ENCODE measurements around the gene RAB11FIP4. TPM values are rescaled to one million over a fixed set of nuclear protein-coding genes. Genes with fewer than 3 reads are reported as not detected.

Gene RAB11FIP4
- total and polyA plus RNA-seq, 2 of the 13 experiments (the other 11 are each of a cell fraction or from before 2014, with no cell fraction given): 28.0 to 89.3 TPM

- POLR2A ChIA-PET: no interaction called here
- CTCF ChIA-PET (ENCODE audit: low intra/inter-chr PET ratio, low total read pairs): no interaction called here
- TF ChIP-seq FOXK1 (CRISPR knock-in tag; IDR thresholded peaks at IDR 0.05; ENCODE audit: borderline replicate concordance, low read depth) (no peak), KLF11 (CRISPR knock-in tag; IDR thresholded peaks at IDR 0.05) (no peak)
- Histone ChIP-seq H3K9ac (ENCODE audit: insufficient read depth, low read depth, low read length) (no peak overlapping the region), H3K27ac (ENCODE audit: extremely low read length, insufficient read depth, low read length) (no peak overlapping the region), H4K20me1 (ENCODE audit: insufficient read depth, low read length) (no peaks in the 10 kb centered on the region), H3K9me3 (ENCODE audit: low read length) (no peaks in the 10 kb centered on the region), H3K27me3 (ENCODE audit: control insufficient read depth in 1 of 2, insufficient read depth in 2 of 2, low read length in 2 of 2) (peaks cover 2 to 15% of the 10 kb centered on the region in 2 experiments; a peak in 2 of 5 replicates), H3K4me2 (ENCODE audit: low read depth, low read length) (no peak overlapping the region), H3K36me3 (replicated peaks in 1 of 2; ENCODE audit: control insufficient read depth in 1 of 2, insufficient read depth in 2 of 2, low read length in 2 of 2) (no peaks in the 10 kb centered on the region), H2AFZ (ENCODE audit: low read length) (no peak overlapping the region), H3K4me1 (ENCODE audit: insufficient read depth, low read length) (peaks cover 53% of the 10 kb centered on the region), H3K79me2 (ENCODE audit: insufficient read depth, low read length) (no peaks in the 10 kb centered on the region), H3K4me3 (replicated peaks in 1 of 3; ENCODE audit: insufficient read depth in 1 of 3, low read depth in 2 of 3, low read length in 3 of 3) (no peak overlapping the region)
- in situ Hi-C loops (cut with HindIII; ENCODE audit: extremely low pct_ligation_motif_present, low pct_unique_long_range_greater_than_20kb): no loop called here
- no TSS peak for BruUV-seq (replicated peaks)
- intact Hi-C loops (cut with micrococcal nuclease; ENCODE audit: unreplicated experiment): no loop called here
- 100% methylated on average over 1 of the region's 8 CpGs for WGBS (ENCODE audit: low lambda C conversion rate)
- ATAC-seq (no peak), DNase-seq (ENCODE audit: low spot score) (no peak), FAIRE-seq (no peak)
Observed at GRCh38 chr17:31564291-31564690, 172.8 kb downstream of the RAB11FIP4 start.

DNA sequence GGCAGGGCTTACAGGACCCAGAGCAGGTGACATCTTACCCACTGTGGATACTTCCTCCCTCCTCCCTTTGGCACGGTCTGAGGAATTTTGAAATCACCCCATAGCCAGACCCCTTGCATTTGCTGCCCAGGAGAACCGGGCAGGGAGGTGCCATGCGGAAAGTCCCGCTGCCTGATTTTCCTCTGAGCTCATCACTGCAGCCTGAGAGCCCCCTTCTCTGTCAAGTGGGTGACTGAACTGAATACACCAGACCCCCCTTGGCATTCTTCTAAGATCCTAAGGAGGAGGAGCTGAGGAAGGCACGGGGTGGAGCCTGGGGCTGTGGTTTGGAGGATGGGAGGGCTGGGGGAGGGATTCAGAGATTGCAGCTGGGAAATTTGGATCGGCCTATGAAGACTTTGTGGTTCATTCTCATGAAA lies 173.4 kb downstream of the RAB11FIP4 start:
- no peak for FAIRE-seq
- H2AFZ ChIP-seq (ENCODE audit: low read length): no peak overlapping the region
- H3K36me3 ChIP-seq (replicated peaks in 1 of 2; ENCODE audit: control insufficient read depth in 1 of 2, insufficient read depth in 2 of 2, low read length in 2 of 2): no peaks in the 10 kb centered on the region
- CTCF ChIA-PET (ENCODE audit: low intra/inter-chr PET ratio, low total read pairs): no interaction called here
- H3K27ac ChIP-seq (ENCODE audit: extremely low read length, insufficient read depth, low read length): no peak overlapping the region
- intact Hi-C loops (cut with micrococcal nuclease; ENCODE audit: unreplicated experiment): no loop called here
- no peaks in the 10 kb centered on the region for H3K79me2 ChIP-seq (ENCODE audit: insufficient read depth, low read length)
- peaks cover 52% of the 10 kb centered on the region for H3K4me1 ChIP-seq (ENCODE audit: insufficient read depth, low read length)
- H3K4me3 ChIP-seq (replicated peaks in 1 of 3; ENCODE audit: insufficient read depth in 1 of 3, low read depth in 2 of 3, low read length in 3 of 3): no peak overlapping the region
- no TSS peak for BruUV-seq (replicated peaks)
- no peak for TF ChIP-seq YEATS2 (CRISPR knock-in tag; IDR thresholded peaks at IDR 0.05; ENCODE audit: borderline replicate concordance)
- TF ChIP-seq, protein P1, sequence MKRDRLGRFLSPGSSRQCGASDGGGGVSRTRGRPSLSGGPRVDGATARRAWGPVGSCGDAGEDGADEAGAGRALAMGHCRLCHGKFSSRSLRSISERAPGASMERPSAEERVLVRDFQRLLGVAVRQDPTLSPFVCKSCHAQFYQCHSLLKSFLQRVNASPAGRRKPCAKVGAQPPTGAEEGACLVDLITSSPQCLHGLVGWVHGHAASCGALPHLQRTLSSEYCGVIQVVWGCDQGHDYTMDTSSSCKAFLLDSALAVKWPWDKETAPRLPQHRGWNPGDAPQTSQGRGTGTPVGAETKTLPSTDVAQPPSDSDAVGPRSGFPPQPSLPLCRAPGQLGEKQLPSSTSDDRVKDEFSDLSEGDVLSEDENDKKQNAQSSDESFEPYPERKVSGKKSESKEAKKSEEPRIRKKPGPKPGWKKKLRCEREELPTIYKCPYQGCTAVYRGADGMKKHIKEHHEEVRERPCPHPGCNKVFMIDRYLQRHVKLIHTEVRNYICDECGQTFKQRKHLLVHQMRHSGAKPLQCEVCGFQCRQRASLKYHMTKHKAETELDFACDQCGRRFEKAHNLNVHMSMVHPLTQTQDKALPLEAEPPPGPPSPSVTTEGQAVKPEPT (CRISPR knock-in tag; IDR thresholded peaks at IDR 0.05; ENCODE audit: low read depth): no peak
- no peak for TF ChIP-seq MXD4 (CRISPR knock-in tag; IDR thresholded peaks at IDR 0.05)
- no peak for TF ChIP-seq NCOA2 (CRISPR knock-in tag; IDR thresholded peaks at IDR 0.05)
- TF ChIP-seq, protein P2, sequence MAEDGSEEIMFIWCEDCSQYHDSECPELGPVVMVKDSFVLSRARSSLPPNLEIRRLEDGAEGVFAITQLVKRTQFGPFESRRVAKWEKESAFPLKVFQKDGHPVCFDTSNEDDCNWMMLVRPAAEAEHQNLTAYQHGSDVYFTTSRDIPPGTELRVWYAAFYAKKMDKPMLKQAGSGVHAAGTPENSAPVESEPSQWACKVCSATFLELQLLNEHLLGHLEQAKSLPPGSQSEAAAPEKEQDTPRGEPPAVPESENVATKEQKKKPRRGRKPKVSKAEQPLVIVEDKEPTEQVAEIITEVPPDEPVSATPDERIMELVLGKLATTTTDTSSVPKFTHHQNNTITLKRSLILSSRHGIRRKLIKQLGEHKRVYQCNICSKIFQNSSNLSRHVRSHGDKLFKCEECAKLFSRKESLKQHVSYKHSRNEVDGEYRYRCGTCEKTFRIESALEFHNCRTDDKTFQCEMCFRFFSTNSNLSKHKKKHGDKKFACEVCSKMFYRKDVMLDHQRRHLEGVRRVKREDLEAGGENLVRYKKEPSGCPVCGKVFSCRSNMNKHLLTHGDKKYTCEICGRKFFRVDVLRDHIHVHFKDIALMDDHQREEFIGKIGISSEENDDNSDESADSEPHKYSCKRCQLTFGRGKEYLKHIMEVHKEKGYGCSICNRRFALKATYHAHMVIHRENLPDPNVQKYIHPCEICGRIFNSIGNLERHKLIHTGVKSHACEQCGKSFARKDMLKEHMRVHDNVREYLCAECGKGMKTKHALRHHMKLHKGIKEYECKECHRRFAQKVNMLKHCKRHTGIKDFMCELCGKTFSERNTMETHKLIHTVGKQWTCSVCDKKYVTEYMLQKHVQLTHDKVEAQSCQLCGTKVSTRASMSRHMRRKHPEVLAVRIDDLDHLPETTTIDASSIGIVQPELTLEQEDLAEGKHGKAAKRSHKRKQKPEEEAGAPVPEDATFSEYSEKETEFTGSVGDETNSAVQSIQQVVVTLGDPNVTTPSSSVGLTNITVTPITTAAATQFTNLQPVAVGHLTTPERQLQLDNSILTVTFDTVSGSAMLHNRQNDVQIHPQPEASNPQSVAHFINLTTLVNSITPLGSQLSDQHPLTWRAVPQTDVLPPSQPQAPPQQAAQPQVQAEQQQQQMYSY (CRISPR knock-in tag; IDR thresholded peaks at IDR 0.05): no peak
- H4K20me1 ChIP-seq (ENCODE audit: insufficient read depth, low read length): no peaks in the 10 kb centered on the region
- no peaks in the 10 kb centered on the region for H3K9me3 ChIP-seq (ENCODE audit: low read length)
- H3K9ac ChIP-seq (ENCODE audit: insufficient read depth, low read depth, low read length): no peak overlapping the region
- H3K4me2 ChIP-seq (ENCODE audit: low read depth, low read length): no peak overlapping the region
- peaks cover 2 to 15% of the 10 kb centered on the region in 2 experiments; a peak in 2 of 5 replicates for H3K27me3 ChIP-seq (ENCODE audit: control insufficient read depth in 1 of 2, insufficient read depth in 2 of 2, low read length in 2 of 2)
- no peak for ATAC-seq
- POLR2A ChIA-PET: no interaction called here
- no peak for DNase-seq (ENCODE audit: low spot score)
- in situ Hi-C loops (cut with HindIII; ENCODE audit: extremely low pct_ligation_motif_present, low pct_unique_long_range_greater_than_20kb): no loop called here
- 34% methylated on average over 6 of the region's 6 CpGs for WGBS (ENCODE audit: low lambda C conversion rate)

Measured in HepG2 (cell line).